DOHH2 (cell line): ENCODE measurements around the gene MYL12A.

Source experiments
- CTCF ChIP-seq: fragments of 200-600 bp; sonication (generic); IDR thresholded peaks from one replicate; pipeline ENCODE4 v1.5.1; 2014; ENCODE audit warnings: antibody characterized with exemption, mild to moderate bottlenecking, low read depth, low read length; ENCODE audit not compliant: poor library complexity, severe bottlenecking
- EZH2phosphoT487 ChIP-seq: fragments of 200-600 bp; sonication (generic); IDR thresholded peaks from 2 replicates; pipeline ENCODE4 v1.6.1; 2017; ENCODE audit warnings: borderline replicate concordance, mild to moderate bottlenecking, antibody characterized with exemption, low read length, moderate library complexity, mixed read lengths

GRCh38 chr18:3264362-3264761 is 16.8 kb downstream of the MYL12A start:
- TF ChIP-seq CTCF (no peak), EZH2phosphoT487 (no peak)
